CD14-positive monocyte (primary cell): ENCODE data around the gene FAM114A2. TPM values are rescaled to one million over a fixed set of nuclear protein-coding genes. Genes with fewer than 3 reads are reported as not detected.

Source experiments
- DNase-seq, 3 donors: peaks; one replicate each; pipeline ENCODE4 v3.0.0-alpha.2; 2011 to 2022
- H2AFZ ChIP-seq: 2 replicates; pipeline ENCODE4 v1.6.0; 2012; ENCODE audit warnings: mild to moderate bottlenecking, low read depth, low read length, inconsistent platforms; ENCODE audit not compliant: insufficient read depth, poor library complexity, severe bottlenecking
- H3K27ac ChIP-seq, 2 donors: 1 replicate in 1 of 2; 2 replicates in 1 of 2; pipeline ENCODE4 v1.5.1; 2012 to 2013; ENCODE audit warnings: low read length in 2 of 2, control low read depth in 1 of 2, inconsistent platforms in 1 of 2, low read depth in 1 of 2, mild to moderate bottlenecking in 1 of 2
- H3K27me3 ChIP-seq, 2 donors: one replicate each; pipeline versions ENCODE4 v1.6.0 to v1.6.1; 2011 to 2013; ENCODE audit warnings: low read length in 2 of 2; ENCODE audit not compliant: control insufficient read depth in 2 of 2, insufficient read depth in 2 of 2
- H3K36me3 ChIP-seq, 2 donors: replicated peaks in 1 of 2; 1 replicate in 1 of 2; 2 replicates in 1 of 2; pipeline versions ENCODE4 v1.5.1 to v1.6.1; 2012 to 2013; ENCODE audit warnings: low read length in 2 of 2, control low read depth in 1 of 2, inconsistent platforms in 1 of 2, mild to moderate bottlenecking in 1 of 2; ENCODE audit not compliant: insufficient read depth in 2 of 2, control insufficient read depth in 1 of 2
- H3K4me1 ChIP-seq, 2 donors: 1 replicate in 1 of 2; 2 replicates in 1 of 2; pipeline versions ENCODE4 v1.5.1 to v1.6.1; 2012 to 2013; ENCODE audit warnings: low read length in 2 of 2, control low read depth in 1 of 2, inconsistent platforms in 1 of 2, mild to moderate bottlenecking in 1 of 2, moderate library complexity in 1 of 2; ENCODE audit not compliant: insufficient read depth in 2 of 2, control insufficient read depth in 1 of 2
- H3K4me2 ChIP-seq: replicated peaks from 2 replicates; pipeline ENCODE3; 2012; ENCODE audit warnings: low read length, moderate library complexity, mild to moderate bottlenecking; ENCODE audit not compliant: poor library complexity, severe bottlenecking; ENCODE audit errors: extremely low read depth
- H3K4me3 ChIP-seq, 3 experiments: fragments of 200-600 bp in 1 of 3; sonication (generic) in 1 of 3; replicated peaks in 1 of 3; 1 replicate in 2 of 3; 2 replicates in 1 of 3; pipeline ENCODE4 v1.5.1; 2011 to 2013; ENCODE audit warnings: low read length in 3 of 3, mild to moderate bottlenecking in 3 of 3, control low read depth in 2 of 3, low read depth in 2 of 3, inconsistent platforms in 1 of 3, moderate library complexity in 1 of 3
- H3K79me2 ChIP-seq: 2 replicates; pipeline ENCODE4 v1.6.0; 2012; ENCODE audit warnings: mild to moderate bottlenecking, control low read depth, inconsistent platforms, low read length, moderate library complexity; ENCODE audit not compliant: insufficient read depth
- H3K9ac ChIP-seq: 2 replicates; pipeline ENCODE4 v1.6.0; 2017; ENCODE audit warnings: low read length, mild to moderate bottlenecking; ENCODE audit not compliant: insufficient read depth, poor library complexity, severe bottlenecking
- H3K9me3 ChIP-seq, 2 donors: replicated peaks in 1 of 2; 1 replicate in 1 of 2; 2 replicates in 1 of 2; pipeline versions ENCODE4 v1.5.1 to v1.6.1; 2012 to 2013; ENCODE audit warnings: low read length in 2 of 2, control low read depth in 1 of 2; ENCODE audit not compliant: control insufficient read depth in 1 of 2, insufficient read depth in 1 of 2
- H4K20me1 ChIP-seq: 2 replicates; pipeline ENCODE4 v1.6.0; 2012; ENCODE audit warnings: mild to moderate bottlenecking, low read length, control low read depth, moderate library complexity; ENCODE audit not compliant: insufficient read depth
- H3K27ac Mint-ChIP-seq, 7 donors: one replicate each; pipeline ENCODE4 v1.8.0; 2020; ENCODE audit warnings: mild to moderate bottlenecking in 7 of 7, mixed read lengths in 7 of 7, moderate library complexity in 6 of 7, inconsistent platforms in 2 of 7
- H3K27me3 Mint-ChIP-seq, 3 donors: one replicate each; pipeline ENCODE4 v1.8.0; 2021 to 2022; ENCODE audit warnings: low read depth in 3 of 3, mild to moderate bottlenecking in 3 of 3, mixed read lengths in 3 of 3, moderate library complexity in 3 of 3, inconsistent platforms in 1 of 3
- H3K36me3 Mint-ChIP-seq, 2 donors: one replicate each; pipeline ENCODE4 v1.8.0; 2020; ENCODE audit warnings: mixed read lengths in 2 of 2, inconsistent platforms in 1 of 2, mild to moderate bottlenecking in 1 of 2
- H3K4me1 Mint-ChIP-seq: one replicate; pipeline ENCODE4 v1.8.0; 2020; ENCODE audit warnings: mild to moderate bottlenecking, mixed read lengths
- H3K4me3 Mint-ChIP-seq, 2 donors: one replicate each; pipeline ENCODE4 v1.8.0; 2020; ENCODE audit warnings: mild to moderate bottlenecking in 2 of 2, mixed read lengths in 2 of 2, moderate library complexity in 1 of 2
- H3K9me3 Mint-ChIP-seq, 7 donors: one replicate each; pipeline ENCODE4 v1.8.0; 2020 to 2022; ENCODE audit warnings: mixed read lengths in 7 of 7, mild to moderate bottlenecking in 6 of 7, moderate library complexity in 6 of 7, inconsistent platforms in 2 of 7
- WGBS: methylation state at CpG from one replicate; pipeline ENCODE4 v1.1.5; 2013; ENCODE audit warnings: missing lambda C conversion rate; ENCODE audit not compliant: insufficient coverage; 5-methylcytosine and 5-hydroxymethylcytosine counted together
- intact Hi-C, 2 donors: fragments of 100-400 bp; cut with micrococcal nuclease; formaldehyde crosslinking; loops; one replicate each; pipeline versions ENCODE4 v1.15.0 to v1.15.1; 2023
- polyA plus RNA-seq, 3 donors: library from polyadenylated mRNA; depleted of rRNA in 1 of 3; unstranded in 2 of 3; stranded (reverse) in 1 of 3; fragments of 300-500 nt in 2 of 3; fragments of >200 nt in 1 of 3; fragmentation: Illumina TruSeq in 2 of 3; gene quantifications; 1 replicate in 2 of 3; 2 replicates in 1 of 3; pipeline ENCODE4 v1.2.3, GENCODE V29; 2012 to 2021
- TF ChIP-seq, protein P1 (sequence below): fragments of 200-600 bp; IDR thresholded peaks from one replicate; pipeline ENCODE4 v1.8.0; 2022; ENCODE audit warnings: antibody characterized with exemption, mild to moderate bottlenecking

The FAM114A2 gene
- polyA plus RNA-seq, 3 donors = 6.7 to 18.4 (median 15.6) TPM

DNA sequence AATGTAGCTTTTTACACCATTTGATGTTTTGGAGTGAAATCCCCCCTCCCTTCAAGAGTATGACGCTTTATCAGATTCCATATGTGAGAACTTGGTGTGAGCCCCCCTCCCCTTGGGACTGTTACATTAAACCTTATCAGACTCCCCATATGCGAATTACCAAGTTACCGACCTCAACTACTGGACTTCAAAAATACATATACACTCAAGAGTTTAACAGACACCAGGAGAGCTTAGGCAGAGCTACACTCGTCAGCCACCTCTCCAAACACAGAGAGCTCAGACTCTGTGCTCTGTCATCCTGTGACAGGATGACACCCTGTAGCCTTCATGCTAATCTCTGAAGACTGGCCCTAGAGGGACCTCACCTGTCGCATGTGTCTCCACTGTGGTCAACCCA lies 50.2 kb downstream of the FAM114A2 start:
- DNase-seq = no peak
- peaks cover 0 to 1% (median 0%) of the 10 kb centered on the region in 3 donors for H3K27me3 Mint-ChIP-seq

DNA sequence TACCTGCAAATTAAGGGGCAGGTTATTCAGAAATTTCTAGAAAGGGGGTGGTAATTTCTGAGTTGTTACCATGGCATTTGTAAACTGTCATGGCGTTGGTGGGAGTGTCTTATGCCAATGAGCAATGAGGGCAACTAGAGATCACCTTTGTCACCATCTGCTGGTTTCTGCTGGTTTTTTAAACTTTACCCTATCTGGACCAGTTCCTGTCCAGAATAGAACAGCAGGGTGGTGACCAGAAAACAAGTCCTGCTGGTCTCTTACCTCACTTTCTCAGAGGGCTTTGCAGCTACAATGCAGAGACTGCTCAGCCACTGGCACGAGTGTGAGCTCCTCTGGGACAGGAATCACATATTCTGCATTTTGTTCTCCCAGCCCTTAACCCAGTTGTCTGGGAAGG lies 51.4 kb downstream of the FAM114A2 start:
- H3K79me2 ChIP-seq = no peaks in the 10 kb centered on the region
- no peaks in the 10 kb centered on the region for H3K27me3 ChIP-seq
- H3K9ac ChIP-seq = no peak overlapping the region
- no peak overlapping the region for H3K27ac Mint-ChIP-seq
- H3K27me3 Mint-ChIP-seq = peaks cover 0 to 1% (median 0%) of the 10 kb centered on the region in 3 donors
- TF ChIP-seq, protein P1, sequence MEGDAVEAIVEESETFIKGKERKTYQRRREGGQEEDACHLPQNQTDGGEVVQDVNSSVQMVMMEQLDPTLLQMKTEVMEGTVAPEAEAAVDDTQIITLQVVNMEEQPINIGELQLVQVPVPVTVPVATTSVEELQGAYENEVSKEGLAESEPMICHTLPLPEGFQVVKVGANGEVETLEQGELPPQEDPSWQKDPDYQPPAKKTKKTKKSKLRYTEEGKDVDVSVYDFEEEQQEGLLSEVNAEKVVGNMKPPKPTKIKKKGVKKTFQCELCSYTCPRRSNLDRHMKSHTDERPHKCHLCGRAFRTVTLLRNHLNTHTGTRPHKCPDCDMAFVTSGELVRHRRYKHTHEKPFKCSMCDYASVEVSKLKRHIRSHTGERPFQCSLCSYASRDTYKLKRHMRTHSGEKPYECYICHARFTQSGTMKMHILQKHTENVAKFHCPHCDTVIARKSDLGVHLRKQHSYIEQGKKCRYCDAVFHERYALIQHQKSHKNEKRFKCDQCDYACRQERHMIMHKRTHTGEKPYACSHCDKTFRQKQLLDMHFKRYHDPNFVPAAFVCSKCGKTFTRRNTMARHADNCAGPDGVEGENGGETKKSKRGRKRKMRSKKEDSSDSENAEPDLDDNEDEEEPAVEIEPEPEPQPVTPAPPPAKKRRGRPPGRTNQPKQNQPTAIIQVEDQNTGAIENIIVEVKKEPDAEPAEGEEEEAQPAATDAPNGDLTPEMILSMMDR = no peak
- 100% methylated on average over 2 of the region's 2 CpGs for WGBS
- peaks cover 3 to 10% of the 10 kb centered on the region in 2 donors for H3K36me3 ChIP-seq
- no peaks in the 10 kb centered on the region for H3K4me1 Mint-ChIP-seq
- H3K27ac ChIP-seq = no peak overlapping the region
- H3K4me2 ChIP-seq = no peak overlapping the region
- H3K4me1 ChIP-seq = no peaks in the 10 kb centered on the region
- no peak for DNase-seq
- H3K4me3 Mint-ChIP-seq = no peak overlapping the region
- intact Hi-C loops = no loop called here
- peaks cover 14% of the 10 kb centered on the region in 2 donors for H3K36me3 Mint-ChIP-seq
- H3K9me3 ChIP-seq = no peaks in the 10 kb centered on the region
- H3K9me3 Mint-ChIP-seq = no peaks in the 10 kb centered on the region
- H4K20me1 ChIP-seq = no peaks in the 10 kb centered on the region
- no peak overlapping the region for H3K4me3 ChIP-seq
- H2AFZ ChIP-seq = no peak overlapping the region

More for the DNA sequence above, 50.2 kb downstream of the FAM114A2 start:
- H3K4me1 Mint-ChIP-seq = no peaks in the 10 kb centered on the region
- Histone ChIP-seq H3K27me3 (no peaks in the 10 kb centered on the region), H3K9me3 (no peaks in the 10 kb centered on the region), H4K20me1 (no peaks in the 10 kb centered on the region), H3K4me1 (no peaks in the 10 kb centered on the region), H3K9ac (no peak overlapping the region), H3K27ac (no peak overlapping the region), H2AFZ (no peak overlapping the region), H3K36me3 (peaks cover 3 to 22% of the 10 kb centered on the region in 2 donors), H3K4me3 (no peak overlapping the region), H3K79me2 (no peaks in the 10 kb centered on the region), H3K4me2 (no peak overlapping the region)
- WGBS = 97% methylated on average over 3 of the region's 5 CpGs
- peak overlapping the region in 1 of 7 donors; percentile 61 for H3K27ac Mint-ChIP-seq
- H3K36me3 Mint-ChIP-seq = peaks cover 18 to 21% of the 10 kb centered on the region in 2 donors
- intact Hi-C loops = no loop called here
- TF ChIP-seq, protein P1 = no peak
- H3K9me3 Mint-ChIP-seq = no peaks in the 10 kb centered on the region
- no peak overlapping the region for H3K4me3 Mint-ChIP-seq
